GM18511 (cell line): ENCODE results near the gene SLC2A6.

Experiments used
- ATAC-seq: cut with Tn5 transposase; IDR thresholded peaks from one replicate; pipeline ENCODE4 v1.9.1; 2021; ENCODE audit warnings: mild to moderate bottlenecking, moderate library complexity; ENCODE audit not compliant: unreplicated experiment

Gene SLC2A6

GRCh38 chr9:133499132-133499891 is 20.4 kb upstream of the SLC2A6 start:
- ATAC-seq: no peak

GRCh38 chr9:133496861-133497842 is 18.3 kb upstream of the SLC2A6 start:
- no peak for ATAC-seq

DNA sequence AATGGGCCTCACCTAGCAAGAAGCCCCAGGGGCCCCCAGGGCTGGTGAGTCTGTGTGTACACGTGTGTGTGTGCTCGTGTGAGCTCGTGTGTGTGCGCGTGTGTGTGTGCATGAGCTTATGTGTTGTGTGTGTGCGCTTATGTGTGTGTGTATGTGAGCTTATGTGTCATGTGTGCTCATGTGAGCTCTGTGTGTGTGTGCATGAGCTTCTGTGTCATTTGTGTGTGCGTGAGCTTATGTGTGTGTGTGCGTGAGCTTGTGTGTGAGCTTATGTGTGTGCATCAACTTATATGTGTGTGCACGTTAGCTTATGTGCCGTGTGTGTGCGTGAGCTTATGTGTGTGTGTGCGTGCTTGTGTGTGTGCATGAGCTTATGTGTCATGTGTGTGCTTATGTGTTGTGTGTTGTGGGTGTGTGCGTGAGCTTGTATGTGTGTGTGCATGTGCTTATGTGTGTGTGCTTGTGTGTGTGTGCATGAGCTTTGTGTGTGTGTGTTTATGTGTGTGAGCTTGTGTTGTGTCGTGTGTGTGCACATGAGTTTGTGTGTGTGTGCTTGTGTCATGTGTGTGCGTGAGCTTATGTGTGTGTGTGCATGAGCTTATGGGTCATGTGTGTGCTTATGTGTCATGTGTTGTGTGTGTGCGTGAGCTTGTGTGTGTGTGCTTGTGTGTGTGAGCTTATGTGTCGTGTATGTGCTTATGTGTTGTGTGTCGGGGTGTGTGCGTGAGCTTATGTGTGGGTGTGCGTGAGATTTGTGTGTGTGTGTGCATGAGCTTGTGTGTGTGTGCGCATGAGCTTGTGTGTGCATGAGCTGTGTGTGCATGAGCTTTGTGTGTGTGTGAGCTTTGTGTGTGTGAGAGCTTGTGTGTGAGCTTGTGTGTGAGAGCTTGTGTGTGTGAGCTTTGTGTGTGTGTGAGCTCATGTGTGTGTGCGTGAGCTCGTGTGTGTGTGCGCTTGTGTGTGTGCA is 16.7 kb upstream of the SLC2A6 start:
- ATAC-seq: no peak

DNA sequence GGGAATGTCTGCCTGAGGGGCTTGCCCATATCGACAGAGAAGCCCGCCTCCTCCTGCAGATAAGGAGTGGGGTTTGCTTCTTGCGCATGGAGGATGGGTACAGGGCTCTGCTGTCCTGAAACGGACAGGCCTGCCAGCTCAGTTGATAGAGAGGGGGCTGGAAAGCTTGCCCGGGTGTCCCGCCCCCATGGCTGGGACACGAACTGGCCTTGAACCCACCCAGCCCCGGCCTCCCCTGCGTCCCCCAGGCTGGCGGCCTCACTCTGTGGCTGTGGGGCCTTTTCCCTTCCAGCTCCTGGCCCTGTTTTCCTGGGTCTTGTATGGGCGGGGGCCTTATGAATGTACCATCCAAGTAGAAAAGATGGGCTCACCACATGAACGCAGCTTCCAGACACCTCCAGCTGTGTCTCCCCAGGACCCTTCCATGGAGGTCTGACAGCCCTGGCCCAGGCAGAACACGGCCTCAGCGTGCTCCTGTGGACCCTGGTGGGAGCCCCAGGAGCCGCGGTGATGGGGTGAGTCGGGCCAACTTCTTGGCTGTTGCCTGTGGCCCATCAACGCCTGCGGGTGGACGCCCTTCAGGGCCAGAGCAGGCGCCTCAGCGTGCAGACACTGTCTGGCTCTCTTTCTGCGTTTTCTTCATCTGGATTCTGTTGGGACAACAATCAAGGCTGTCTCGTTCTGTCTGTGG is 15.9 kb upstream of the SLC2A6 start:
- no peak for ATAC-seq

GRCh38 chr9:133493845-133494540 is 15.1 kb upstream of the SLC2A6 start:
- no peak for ATAC-seq

DNA sequence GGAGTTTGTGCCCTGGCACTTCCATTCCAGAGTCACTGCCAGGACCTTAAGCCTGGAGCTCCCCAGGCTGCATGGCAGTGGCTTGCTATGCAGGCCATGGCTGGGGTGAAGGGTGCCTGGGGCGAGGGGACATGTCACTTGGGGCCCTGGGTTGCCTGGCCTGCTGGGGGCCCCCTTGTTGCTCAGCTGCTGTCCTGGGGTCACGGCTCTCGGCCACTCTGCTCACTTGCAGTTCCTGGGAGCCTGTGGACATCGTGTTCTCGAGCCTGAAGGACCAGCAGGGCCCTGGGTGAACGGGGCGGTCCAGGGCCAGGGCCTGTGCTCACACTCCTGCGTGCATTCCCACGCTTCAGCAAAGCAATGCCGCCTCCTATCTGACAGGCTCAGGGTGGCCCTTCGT is 14.5 kb upstream of the SLC2A6 start:
- no peak for ATAC-seq

DNA sequence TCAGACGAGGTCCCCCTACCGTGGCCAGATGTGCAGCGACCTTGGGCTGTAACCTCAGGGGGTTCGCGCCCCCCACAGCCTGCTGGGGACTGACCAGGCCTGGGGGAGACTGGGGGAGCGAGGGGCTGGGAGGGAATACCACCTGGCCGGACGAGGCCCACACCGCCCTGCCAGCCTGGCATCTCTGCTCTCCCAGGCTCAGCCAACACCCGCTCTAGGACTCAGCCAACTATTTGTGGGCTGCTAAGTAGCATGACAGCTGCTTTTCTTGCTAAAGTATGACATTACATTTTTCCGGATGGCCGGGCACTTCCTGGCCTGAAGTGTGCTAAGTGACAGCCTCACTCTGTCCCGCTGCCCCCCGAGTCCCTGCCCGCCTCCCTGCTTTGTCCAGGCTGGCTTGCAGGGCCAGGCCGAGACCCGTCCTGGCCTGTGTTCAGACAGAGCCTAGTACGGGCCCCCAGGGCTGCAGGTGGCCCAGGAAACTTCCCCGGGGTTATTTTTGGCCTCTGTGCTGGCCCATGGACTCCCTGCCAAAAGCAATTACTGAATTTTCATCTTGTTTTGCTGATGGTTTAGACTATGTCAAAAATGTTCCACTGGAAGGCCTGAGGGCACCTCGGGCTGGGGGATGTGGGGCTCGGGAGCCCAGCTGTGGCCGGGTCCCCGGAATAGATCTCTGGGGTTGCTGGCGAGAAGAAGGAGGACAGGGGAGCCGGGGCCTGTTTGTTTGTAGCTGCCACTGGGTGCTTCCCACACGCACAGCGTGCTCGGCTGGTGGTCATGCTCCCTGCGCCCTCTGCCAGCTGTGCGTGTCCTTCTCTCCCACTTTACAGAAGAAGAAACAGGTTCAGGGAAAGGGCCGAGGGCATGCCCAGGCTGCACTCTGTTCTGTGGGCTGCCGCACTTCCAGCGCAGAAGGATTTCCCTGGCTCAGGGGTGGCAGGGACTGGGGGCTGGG is 13.4 kb upstream of the SLC2A6 start:
- no peak for ATAC-seq

DNA sequence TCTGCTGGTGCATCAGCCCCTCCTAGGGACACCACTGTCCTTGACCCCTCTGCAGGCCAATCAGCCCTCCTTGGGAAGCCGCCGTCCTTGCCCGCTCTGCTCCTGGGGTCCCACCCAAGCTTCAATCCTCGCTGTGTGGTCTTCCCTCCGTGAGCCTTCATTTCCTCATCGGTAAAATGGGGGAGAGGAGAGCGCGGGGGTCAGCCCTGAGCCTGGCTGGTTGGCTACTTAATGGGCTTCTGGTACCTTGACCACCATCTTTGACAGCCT is 12.7 kb upstream of the SLC2A6 start:
- no peak for ATAC-seq

DNA sequence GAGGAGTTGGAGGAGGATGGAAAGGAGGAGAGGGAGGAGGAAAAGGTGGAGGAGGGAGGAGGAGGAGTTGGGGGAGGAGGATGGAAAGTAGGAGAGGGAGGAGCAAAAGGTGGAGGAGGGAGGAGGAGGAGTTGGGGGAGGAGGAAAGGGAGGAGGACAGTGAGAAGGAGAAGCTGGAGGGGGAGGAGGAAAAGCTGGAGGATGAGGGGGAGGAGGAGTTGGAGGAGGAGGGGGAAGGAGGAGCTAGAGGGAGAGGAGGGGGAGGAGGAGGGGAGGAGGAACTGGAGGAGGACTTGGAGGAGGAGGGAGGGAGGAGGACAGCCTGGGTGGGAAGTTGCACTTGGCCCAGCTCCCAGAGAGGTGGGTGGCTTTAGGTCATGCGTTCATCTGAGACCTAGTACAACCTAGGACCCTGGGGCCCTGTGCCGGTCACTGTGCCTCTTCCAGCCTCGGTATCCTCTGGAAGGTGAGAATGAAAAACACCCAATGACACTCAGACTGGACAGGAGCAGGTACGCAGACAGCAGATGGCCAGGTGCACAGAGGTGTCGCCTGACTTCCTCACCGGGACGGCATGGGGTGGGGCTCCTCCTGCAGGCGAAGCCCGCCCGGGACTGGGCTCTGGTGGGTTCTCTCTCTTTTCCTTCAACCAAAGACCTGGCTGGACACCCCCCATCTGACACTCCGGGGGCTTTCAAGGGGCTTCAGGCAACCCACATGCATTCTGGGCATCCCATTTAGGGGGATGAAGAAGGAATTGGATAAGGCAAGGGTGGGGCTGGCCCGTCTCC is 12.2 kb upstream of the SLC2A6 start:
- no peak for ATAC-seq

DNA sequence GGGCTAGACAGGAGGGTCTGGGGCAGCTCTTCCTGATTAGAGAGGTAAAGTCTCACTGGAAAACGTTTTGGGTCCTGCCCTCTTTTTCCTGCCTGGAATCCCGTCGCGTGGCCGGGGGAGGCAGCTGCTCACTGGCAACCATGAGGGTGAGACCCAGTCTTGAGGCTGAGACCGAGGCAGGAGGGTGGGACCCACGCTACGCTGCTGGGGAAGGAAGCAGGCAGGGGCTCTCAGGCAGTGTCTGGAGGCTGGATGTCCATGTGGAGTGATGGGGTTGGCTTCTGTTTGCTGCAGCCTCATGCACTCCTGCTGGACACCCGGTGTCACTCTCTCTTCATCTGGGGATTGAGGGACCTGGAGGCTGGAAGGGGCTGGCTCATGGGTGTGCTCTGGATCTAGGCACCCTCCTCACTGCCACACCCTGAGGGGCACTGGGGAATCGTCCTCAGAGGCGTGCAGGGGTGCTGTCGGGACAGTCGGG is 11.3 kb upstream of the SLC2A6 start:
- ATAC-seq: no peak

DNA sequence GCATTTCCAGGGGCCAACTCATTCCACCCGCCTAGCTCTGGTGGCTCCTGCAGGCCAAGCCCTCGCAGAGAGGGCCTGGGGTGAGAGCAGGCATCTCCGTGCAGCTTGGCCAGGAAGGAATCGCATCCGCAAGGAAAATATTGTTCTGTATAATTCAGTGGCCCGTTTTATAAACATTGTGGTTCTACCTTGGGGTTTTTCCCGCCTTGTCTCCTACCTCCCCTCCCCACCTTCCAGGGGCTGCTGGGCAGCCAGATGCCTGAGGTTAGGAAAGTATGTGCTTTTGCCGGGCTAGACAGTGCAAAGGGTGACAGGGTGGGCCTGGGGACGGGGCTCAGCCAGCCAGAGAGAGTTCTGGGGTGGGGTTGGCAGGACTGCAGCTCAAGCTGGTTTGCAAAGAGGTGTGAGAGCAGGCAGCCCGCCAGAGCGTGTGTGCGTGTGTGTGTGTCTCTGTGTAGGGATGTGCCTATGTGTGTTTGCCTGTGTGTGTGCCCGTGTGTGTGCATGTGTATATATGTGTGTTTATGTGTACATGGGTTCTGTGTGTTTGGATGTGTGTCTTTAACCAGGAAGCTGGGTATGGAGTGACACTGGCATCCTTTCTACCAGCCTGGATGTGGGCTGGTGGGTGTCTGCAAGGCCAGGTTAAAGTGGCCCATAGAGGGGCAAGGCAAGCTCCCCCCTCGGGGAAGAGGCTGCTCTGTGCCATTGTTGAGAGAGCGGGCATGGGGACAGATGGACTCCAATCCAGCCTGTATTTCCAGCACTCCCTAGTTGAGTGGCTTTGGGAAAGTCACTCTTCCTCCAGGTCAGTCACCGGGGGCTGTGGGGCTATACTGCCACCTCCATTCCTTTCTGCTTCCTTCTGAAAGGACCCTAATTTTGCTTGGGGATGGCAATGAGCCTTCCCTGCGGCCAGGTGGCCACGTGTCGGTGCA is 10.6 kb upstream of the SLC2A6 start:
- ATAC-seq: no peak

- no peak for ATAC-seq
Observed at GRCh38 chr9:133488686-133489252, 9.9 kb upstream of the SLC2A6 start.

DNA sequence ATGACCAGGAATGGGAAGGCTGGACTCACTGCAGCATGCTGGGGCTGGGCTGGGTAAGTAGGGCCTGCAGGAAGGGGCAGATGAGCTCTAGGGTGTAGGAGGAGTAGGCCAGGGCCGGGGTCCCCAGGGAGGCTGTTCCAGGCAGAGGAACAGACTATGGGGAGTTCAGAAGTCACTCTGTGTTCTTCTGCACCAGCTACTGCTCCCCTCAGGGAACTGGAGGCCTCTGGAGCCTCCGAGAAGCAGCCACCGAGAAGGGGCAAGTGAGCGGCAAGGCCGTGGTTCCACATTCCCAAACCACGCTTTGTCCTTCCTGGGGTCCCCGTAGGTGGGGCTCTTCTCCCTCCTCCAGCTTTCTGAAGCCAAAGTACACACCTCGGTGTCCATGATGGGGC is 8.4 kb upstream of the SLC2A6 start:
- ATAC-seq: no peak

- ATAC-seq: no peak
Observed at GRCh38 chr9:133485531-133486260, 6.8 kb upstream of the SLC2A6 start.

- no peak for ATAC-seq
Observed at GRCh38 chr9:133484671-133485437, 6.0 kb upstream of the SLC2A6 start.
